T-helper 2 cell treated with Interferon-gamma antibody and Interleukin-4, amounts not matched to agents 100 ng/mL and 5 ng/mL, for 36 hours (primary cell): Measurements from ENCODE around the gene HECTD2. TPM values are rescaled to one million over a fixed set of nuclear protein-coding genes. Genes with fewer than 3 reads are reported as not detected.
"Not testable (repeated sequence)": the region's sequence is repeated elsewhere in the genome, so short reads cannot be mapped to it uniquely, and the experiment has no call there.

Experiments
- intact Hi-C: fragments of 100-400 bp; cut with micrococcal nuclease; formaldehyde crosslinking; loops from one replicate; pipeline ENCODE4 v1.15.1; 2023
- total RNA-seq: library from RNA; stranded (reverse); gene quantifications from 2 replicates; pipeline ENCODE4 v1.2.3, GENCODE V29; 2022

The HECTD2 gene
- total RNA-seq, 1 donor from 2014 or later, result 3.0 TPM

DNA sequence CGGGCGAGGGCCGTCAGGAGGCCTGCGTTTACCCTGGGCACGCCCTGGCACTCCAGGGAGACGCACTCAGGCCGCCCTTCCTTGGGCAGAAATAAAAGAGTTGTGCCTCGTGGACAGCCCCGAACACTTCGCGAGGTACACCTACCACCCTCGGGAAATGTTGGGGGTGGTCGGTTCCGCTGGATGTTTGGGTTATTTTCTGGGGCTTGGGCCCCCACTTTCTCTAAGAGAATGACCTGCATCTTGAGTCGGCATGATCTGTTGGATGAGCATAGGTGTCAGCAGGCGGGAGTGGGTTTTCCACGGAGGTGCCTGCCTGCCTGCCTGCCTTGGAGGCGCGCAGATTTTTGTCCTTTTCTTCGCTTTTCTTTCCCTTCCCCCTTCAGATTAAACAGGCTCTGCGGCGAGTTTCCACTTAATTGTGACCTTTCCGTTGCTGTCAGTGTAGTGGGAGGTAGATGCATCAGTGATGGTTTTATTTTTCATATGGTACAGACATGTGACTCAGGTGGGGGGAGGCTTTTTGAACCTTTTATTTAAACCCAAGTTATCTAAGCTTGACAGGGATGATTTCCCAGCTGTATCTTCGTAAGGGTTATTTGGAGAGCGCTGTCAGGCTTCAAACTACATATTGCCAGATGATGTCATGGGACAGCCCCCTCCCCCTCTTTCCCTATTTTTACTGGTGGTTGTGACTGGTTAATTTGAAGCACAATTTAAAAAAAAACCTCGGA lies 661 bp downstream of the HECTD2 start:
- intact Hi-C loops, result loop anchor here (1.0 to 5.0 kb wide), 10 partner anchors 22 to 1180 kb away; partner anchors contain the start of genes BTAF1, CPEB3, FGFBP3 and MARCHF5

DNA sequence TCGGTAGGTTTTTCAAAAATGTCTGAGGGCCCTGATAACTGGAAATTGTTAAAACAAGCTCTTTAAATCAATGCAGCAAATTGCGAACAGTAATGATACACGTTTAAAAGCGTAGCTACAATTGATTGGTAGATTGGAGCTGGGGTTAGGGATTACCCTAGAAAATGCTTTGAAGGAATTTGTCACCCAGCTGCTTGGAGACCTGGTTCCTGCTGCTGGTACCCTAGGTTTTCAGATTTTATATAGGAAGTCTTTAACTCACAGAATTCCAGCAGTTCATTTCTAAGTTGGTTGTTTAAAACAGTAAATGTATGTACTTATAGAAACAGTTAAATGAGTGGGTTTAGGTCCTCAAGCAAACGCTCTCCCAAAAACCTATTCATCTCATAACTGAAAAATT lies 1.5 kb downstream of the HECTD2 start:
- intact Hi-C loops, result loop anchor here (2.0 to 5.0 kb wide), 9 partner anchors 221 to 1179 kb away; partner anchors contain the start of genes BTAF1, CPEB3, FGFBP3 and MARCHF5

DNA sequence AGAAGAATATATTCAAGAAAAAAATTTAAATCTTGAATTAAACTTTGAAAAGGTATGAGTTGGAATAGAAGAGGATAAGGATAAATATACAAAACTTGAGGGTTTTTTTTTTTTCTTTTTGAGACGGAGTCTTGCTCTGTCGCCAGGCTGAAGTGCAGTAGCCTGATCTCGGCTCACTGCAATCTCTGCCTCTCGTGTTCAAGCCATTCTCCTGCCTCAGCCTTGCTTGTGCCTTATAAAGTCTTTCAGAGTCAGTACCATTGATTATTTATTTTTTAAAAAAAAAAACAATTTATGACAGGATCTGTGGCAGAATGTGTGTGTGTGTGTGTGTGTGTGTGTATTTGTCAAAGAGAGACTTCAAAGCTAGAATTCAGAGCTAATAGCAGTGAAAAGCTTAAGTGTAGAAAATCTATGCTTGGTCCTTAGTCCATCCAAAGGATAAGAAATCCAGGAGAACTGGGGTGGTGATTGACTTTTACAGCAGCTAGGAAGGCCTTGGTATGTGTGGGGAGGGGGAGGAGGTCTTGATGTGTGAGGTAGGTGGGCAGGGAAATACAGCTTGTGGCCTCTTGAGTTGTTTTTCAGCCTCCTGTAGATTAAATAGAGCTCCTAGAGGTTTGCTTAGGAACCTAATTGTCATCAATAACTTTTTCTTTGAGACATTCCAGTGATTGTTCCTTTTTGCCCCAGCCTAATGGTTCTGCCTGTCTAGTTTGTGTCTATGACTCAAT lies 2.4 kb downstream of the HECTD2 start:
- intact Hi-C loops, result loop anchor here (5.0 kb wide), 6 partner anchors 220 to 880 kb away; partner anchors contain the start of genes BTAF1, CPEB3, FGFBP3 and MARCHF5

DNA sequence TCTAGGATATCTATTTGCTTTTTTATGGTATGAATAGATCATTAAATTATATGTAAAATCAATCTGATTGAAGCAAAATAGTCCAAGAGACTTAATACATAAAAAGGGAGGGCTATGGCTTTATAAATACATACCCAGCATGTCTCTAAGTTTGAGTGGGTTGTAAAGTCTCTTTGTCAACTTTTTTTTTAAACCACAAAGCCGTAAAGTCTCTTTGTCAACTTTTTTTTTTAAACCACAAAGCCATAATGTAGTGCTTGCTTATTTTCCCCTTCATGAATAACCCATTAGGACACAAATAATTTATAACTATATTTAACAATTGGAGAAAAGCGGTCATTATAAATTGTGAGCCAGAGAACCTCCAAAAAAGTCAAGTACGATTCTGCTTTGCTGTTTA lies 5.7 kb downstream of the HECTD2 start:
- intact Hi-C loops, result no loop called here

DNA sequence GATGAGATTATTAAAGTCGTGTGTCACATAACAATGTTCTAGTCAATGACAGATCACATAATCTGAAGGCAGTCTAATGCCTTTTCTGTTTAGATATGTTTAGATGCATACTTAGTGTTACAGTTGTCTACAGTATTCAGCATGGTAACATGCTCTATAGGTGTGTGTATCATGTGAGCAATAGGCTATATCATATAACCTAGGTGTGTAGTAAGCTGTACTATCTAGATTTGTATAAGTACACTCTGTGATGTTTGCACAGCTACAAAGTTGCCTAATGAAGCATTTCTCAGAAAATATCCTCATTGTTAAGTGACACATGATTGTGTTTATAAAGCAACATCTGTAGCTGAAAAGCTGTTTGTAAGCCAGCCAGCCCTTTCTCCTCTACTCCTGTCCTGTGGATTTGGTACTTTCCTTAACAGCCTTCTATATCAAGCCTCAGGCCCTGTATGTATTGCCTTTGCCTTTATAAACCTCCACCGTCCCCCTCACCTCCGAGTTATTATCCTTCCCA lies 6.3 kb downstream of the HECTD2 start:
- intact Hi-C loops, result no loop called here

DNA sequence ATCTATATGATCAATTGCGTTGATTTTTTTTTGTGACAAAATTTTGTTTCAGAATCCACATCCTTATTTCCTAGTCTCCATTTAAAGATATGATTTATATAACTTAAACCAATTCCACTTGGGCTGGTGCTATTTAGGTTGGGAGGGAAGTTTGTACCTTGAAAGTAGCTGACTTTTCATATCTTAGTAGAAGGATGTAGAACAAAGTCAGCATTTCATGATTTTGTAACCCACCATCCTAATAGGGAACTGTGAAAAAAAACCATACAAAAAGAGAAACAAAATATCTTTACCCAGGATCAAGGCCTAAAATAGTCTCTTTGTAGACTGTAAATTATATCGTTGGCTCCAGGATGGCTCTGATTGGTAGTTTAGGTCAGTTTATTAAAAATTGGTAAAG lies 8.3 kb downstream of the HECTD2 start:
- intact Hi-C loops, result no loop called here

DNA sequence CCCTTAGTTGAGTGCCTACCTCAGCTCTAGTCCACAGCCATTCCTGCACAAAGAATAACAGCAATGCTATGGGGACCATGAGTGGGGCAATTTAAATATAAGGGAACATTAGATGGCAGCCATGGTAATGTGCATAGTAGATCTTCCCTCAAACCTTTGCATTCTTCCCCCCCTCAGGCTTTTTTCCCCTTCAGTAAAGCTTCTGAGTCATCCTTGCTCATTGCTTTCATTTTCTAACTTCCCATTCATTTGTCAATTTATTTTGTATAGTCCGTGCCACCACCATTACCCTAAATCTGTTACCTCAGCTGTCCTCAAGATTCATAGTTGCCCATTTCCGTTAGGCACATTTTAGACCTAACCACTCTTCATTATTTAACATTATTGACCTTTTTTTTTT lies 10.7 kb downstream of the HECTD2 start:
- intact Hi-C loops, result no loop called here

DNA sequence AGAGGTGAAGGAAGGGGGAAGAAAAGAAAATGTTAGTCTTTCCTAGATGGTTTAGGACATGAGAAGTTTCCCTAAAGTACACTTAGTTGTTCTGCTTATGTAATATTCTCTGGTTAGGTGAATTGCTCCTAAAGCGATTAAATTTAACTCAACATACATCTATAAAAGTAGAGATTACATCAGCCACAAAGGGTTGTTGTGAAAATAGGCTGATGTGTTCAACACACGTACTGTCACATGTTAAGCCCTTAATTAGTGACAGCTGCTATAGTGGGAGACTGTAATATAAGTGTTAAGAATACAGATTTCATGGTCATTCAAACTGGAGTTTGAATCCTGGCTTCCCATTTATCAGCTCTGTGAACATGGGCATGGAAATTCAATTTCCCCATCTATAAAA lies 12.8 kb downstream of the HECTD2 start:
- intact Hi-C loops, result no loop called here

DNA sequence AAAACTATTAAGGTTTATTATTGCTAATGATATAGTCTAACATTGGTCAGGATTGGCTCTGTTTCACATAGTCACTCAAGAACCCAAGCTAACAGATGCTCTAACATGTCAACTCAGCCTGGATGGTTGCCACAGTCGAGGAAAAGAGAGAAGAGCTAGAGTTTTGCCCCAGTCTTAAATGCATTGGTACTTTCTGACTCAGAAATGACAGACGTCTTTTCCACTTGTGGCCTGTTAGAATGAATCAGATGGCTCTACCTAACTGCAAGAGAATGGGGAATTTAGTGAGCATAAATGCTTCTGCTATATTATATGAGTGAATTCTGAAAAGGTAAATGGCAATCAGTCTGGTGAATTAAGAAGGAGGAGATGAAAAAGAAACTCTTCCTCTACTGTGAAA lies 13.9 kb downstream of the HECTD2 start:
- intact Hi-C loops, result no loop called here

DNA sequence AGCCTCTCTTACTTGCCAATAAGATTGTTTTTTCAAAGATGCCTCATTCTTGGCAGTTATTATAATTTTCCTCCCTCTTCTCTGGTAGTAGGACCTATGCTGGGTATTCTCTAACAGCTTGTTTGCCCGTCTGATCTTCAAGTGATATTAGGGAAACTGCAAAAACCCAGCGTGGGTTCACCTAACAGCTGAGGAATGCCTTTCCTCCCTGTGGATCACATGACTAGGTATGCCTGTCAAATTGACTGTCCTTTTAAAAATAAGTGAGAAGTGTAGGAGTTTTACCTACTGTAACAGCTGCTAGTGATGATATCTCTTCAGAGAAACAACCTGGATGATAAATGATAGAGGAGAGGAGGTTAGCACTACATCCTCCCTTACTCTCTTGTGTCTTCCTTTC lies 22.0 kb downstream of the HECTD2 start:
- intact Hi-C loops, result no loop called here

DNA sequence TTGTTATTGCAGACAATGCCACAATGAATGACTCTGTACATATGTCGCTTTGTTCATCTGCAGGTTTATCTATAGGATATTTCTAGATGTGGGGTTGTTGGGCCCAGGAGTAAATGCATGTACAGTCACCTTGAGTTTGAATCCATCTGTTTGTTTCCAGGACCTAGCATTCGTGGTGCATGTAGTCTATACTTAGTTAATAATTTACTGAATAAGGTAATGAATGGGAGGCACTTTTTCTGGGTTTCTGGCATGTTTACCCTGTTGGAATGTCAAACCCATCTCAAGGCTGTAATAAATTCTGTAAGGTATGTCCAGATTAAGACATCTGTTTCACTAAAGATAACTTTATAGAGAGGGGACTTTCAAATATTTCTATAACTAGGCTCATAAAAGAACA lies 23.5 kb downstream of the HECTD2 start:
- intact Hi-C loops, result no loop called here

DNA sequence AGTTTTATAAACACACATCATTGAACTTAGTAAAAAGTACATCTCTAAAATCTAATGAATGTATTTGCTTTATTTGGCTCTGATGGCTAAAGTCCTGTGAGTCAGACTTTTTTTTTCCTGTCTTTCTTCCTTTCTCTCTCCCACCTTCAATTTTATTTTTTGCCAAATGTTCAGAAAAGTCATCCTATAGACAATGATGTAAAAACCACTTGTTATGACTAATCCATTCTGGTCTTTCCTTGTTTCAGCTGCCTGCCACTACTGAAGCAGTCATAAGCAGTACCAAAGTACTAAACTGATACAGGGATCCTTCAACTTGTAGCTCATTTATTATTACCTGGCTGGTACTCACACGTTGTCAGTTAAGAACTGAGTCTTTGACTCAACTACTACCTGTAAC lies 23.9 kb downstream of the HECTD2 start:
- intact Hi-C loops, result no loop called here

DNA sequence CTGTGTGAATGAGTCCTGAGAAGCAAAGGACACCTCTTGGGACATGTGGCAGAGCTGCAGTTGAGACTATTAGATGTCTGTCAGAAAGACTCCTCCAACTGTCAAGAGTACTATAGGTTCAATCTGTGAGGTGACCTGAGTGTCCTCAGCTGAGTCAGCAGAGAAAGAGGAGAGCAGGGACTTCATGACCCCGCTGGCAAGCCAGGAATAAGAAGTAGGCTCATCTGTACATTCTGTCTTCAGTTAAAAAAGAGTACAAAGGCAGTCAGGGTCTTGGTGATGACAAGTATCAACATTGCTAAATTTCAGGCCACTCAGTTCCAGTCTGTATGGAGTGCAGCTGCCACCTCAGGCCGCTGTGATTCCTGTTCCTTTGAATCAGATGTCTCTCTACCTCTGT lies 25.1 kb downstream of the HECTD2 start:
- intact Hi-C loops, result no loop called here

DNA sequence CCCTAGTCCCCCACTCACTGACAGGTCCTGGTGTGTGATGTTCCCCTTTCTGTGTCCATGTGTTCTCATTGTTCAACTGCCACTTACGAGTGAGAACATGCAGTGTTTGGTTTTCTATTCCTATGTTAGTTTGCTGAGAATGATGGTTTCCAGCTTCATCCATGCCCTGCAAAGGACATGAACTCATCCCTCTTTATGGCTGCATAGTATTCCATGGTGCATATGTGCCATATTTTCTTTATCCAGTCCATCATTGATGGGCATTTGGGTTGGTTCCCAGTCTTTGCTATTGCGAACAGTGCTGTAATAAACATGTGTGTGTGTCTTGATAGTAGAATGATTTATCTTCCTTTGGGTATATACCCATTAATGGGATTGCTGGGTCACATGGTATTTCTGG lies 28.1 kb downstream of the HECTD2 start:
- intact Hi-C loops, result not testable (repeated sequence)

DNA sequence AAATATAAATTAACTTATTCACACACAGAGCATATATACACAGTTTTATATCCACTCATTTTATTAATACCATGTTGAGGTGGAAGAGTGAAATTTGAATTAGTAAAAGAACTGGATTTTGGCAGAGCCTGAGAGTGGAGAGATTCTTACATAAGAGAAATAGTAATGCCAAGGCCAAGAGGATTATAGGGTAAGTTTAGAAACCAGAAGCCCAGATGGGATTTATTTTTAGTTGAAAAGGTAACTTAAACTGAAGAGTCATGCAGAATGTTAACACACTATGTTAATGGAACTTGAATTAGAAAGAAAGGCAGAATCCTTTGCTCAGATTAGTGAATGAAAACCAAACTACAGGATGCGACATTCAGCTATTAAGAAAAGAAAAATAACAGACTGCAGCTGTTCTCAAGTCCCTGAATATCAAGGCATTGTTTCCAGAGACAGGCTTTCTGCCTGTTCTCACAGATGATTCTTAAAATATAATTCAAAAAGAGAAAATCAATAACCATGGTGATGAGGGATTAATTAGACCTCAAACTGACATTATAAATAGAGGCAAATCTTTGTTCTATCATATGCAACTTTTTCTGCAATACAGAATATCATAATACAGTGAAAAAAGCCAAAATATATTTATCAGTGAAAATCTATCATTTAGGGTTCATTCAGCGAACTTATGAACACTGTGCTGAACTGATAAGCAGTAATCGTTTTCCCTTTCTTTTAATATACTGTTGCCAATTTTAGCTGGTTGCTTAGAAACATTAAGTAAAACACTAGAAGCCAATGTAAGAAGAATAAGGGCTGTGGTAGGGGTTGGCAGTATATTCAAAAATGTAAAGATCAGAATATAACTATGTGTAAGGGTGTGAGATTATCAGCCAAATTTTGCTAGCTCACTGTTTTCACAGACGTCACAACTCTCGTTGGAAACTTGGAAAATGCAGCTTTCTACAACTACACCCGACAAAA lies 34.4 kb downstream of the HECTD2 start:
- intact Hi-C loops, result no loop called here

DNA sequence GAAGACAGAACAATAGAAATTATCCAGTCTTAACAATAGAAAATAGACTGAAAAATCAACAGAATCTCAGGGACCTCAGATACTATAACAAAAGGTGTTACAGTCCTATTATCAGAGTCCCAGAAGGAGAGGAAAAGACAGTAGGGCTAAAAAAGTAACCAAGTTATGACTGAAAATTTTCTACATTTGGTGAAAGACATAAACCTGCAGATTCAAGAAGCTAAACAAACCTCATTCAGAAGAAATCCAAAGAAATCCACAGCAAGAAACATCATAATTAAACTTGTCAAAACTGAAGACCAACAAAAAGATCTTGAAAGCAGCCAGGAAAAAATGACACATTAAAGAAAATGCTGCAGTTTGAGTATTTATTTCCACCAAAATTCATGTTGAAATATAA lies 41.9 kb downstream of the HECTD2 start:
- intact Hi-C loops, result no loop called here

DNA sequence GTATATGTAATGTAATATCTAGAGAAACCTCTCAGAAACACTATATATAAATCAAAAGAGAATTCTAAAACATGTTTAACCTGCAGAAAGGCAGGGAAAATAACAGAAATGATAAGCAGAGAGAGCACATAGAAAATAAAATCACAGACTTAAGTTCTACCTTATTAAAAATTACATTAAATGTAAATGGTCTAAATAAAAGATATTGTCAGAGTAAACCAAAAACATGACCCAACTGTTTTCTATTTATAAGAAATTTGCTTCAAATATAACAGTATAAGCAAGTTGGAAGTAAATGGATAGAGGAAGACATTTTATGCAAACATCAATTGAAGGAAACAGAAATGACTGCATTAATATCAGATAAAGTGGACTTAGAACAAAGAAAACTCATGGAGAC lies 43.4 kb downstream of the HECTD2 start:
- intact Hi-C loops, result no loop called here

DNA sequence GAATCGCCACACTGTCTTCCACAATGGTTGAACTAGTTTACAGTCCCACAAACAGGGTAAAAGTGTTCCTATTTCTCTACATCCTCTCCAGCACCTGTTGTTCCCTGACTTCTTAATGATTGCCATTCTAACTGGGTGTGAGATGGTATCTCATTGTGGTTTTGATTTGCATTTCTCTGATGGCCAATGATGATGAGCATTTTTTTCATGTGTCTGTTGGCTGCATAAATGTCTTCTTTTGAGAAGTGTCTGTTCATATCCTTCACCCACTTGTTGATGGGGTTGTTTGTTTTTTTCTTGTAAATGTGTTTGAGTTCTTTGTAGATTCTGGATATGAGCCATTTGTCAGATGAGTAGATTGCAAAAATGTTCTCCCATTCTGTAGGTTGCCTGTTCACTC lies 45.0 kb downstream of the HECTD2 start:
- intact Hi-C loops, result not testable (repeated sequence)

DNA sequence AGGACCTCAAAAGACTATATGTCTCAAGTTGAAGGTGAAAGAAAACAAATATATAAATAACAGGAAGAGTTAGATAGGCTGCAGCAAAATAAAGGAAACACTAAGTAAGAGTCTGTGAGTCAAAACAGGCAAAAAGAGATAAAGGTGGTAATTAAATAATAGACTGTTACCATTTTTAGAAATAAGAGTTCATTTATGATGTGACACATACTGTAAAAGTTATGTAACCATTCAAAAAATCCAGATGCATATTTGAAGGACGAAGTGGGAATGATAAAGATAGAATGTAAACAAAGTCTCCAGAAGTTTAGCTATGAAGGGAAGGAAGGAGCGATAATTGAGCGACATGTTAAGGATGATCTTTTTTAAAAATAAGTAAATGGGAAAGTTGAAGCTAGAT lies 50.5 kb downstream of the HECTD2 start:
- intact Hi-C loops, result no loop called here

DNA sequence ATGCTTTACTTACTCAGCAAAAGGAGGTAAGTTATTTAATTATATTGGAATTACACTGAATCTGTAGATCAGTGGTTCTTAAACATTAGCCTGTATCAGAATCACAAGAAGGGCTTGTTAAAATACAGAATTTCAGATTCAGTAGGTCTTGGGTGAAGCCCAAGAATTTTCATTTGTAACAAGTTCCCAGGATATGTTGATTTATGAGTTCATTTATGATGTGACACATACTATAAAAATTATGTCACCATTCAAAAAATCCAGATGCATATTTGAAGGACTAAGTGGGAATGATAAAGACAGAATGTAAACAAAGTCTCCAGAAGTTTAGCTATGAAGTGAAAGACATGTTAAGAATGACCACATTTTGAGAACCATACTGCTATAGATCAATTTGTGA lies 52.3 kb downstream of the HECTD2 start:
- intact Hi-C loops, result no loop called here

DNA sequence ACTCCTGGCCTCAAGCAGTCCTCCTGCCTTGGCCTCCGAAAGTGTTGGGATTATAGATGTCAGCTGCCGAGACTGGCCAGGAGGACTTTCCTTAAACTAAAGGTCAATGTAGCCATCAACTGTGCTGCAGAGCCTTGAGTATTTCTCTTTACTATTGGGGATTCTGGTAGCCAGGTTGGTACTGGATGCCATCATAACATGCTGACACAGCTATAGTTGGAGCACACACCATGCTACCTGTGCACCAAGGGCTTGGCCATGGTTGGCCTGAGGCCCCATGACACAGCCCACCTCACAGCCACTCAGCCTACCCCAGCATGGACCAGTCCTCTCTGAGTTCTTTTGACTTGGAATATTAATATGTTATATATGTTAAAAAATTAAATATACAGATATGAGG lies 54.4 kb downstream of the HECTD2 start:
- intact Hi-C loops, result no loop called here
